Panc1 (cell line): ENCODE data around the gene PRKAG2.

Source experiments
- CTCF ChIP-seq: fragments of 450-650 bp; IDR thresholded peaks from 2 replicates; pipeline ENCODE4 v1.5.1; 2017; ENCODE audit warnings: mild to moderate bottlenecking
- POLR2AphosphoS5 ChIP-seq: IDR thresholded peaks from 2 replicates; pipeline ENCODE4 v1.6.1; 2012; ENCODE audit warnings: mild to moderate bottlenecking, low read depth, low read length, moderate library complexity
- SIN3A ChIP-seq: IDR thresholded peaks from 2 replicates; pipeline ENCODE4 v1.6.1; 2012; ENCODE audit warnings: low read depth, mild to moderate bottlenecking, low read length, moderate library complexity, borderline replicate concordance; ENCODE audit not compliant: insufficient read depth

- TF ChIP-seq POLR2AphosphoS5: no peak
- no peak for TF ChIP-seq CTCF
- TF ChIP-seq SIN3A: no peak
Measured at GRCh38 chr7:151858456-151858855, 18.5 kb downstream of the PRKAG2 start.
